Activated CD4-positive, alpha-beta T cell treated with anti-CD3 and anti-CD28 coated beads, Interleukin-2, amount 50 U/mL, for 24 hours (primary cell): ENCODE measurements around the gene PRR36.
"Not testable (repeated sequence)": the region's sequence is repeated elsewhere in the genome, so short reads cannot be mapped to it uniquely, and the experiment has no call there.

Experiments
- DNase-seq, 2 donors: peaks; one replicate each; pipeline ENCODE4 v3.0.0-alpha.2; 2020; ENCODE audit warnings: low read depth in 1 of 2, low spot score in 1 of 2

Gene PRR36

GRCh38 chr19:7899751-7900378 lies 25.7 kb upstream of the PRR36 start:
- DNase-seq: no peak

DNA sequence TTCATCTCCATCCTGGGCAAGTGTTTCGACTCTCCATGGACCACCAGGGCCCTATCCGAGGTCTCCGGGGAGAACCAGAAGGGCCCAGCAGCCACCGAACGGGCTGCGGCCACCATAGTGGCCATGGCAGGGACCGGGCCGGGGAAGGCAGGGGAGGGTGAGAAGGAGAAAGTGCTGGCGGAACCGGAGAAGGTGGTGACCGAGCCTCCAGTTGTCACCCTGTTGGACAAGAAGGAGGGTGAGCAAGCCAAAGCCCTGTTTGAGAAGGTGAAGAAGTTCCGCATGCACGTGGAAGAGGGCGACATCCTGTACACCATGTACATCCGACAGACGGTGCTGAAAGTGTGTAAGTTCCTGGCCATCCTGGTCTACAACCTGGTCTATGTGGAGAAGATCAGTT lies 24.8 kb upstream of the PRR36 start:
- DNase-seq: no peak

GRCh38 chr19:7897292-7897691 lies 23.1 kb upstream of the PRR36 start:
- DNase-seq: no peak

DNA sequence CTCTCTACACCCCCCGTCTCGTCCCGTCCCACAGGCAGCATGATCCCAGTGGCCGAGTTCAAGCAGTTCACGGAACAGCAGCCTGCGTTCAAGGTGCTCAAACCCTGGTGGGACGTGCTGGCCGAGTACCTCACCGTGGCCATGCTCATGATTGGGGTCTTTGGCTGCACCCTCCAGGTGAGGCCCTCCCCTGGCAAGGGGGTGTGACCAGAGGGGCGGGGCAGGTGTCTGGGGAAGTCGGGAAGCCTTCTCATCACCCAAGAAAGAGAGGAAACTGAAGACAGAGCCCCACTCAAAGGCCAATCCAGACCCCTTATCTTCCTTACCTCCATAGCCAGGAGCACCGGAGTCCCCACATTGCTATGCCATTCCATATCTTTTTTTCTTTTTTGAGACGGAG lies 21.4 kb upstream of the PRR36 start:
- DNase-seq: no peak

- no peak for DNase-seq
Observed at GRCh38 chr19:7894612-7895309, 20.6 kb upstream of the PRR36 start.

- not testable (repeated sequence) for DNase-seq
Observed at GRCh38 chr19:7893362-7894101, 19.3 kb upstream of the PRR36 start.

GRCh38 chr19:7888826-7889217 lies 14.6 kb upstream of the PRR36 start:
- no peak for DNase-seq

DNA sequence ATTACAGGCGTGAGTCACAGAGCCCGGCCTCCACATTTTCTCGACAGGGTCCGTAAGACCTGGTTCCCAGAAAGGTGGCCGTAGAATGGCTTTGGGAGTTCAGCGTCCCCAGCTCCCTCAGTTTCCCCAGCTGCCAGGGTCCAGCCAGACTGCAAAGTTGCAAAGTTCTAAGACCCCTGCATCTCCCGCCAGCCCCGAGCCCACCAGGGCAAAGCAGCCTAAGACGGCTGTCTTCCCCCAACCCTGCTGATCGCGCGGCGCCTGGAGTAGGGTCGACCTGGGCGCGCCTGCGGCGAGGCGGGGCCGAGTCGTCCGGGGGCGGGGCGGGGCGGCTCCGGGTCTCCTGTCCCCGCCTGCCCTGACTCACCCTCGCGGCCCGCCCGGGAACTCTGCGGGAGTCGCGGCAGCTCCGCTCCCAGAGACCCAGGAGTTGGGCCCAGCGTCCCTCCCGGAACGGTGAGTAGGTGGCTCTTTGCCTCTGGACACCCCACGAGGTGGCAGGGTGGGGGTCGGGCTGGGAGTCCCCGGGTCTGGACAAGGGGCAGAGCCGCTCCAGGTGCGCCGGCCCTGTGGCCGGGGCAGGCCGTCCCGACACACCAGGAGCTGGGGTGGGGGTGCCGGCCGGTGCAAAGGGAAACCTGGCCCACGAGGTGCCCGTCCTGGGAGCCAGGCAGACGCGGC lies 14.1 kb upstream of the PRR36 start, which contains the start of gene LRRC8E:
TSS of gene LRRC8E (plus strand) at position 366 of the 681 bp plus-strand sequence. CDS start 7,094 bp downstream, outside the sequence.
- no peak for DNase-seq

DNA sequence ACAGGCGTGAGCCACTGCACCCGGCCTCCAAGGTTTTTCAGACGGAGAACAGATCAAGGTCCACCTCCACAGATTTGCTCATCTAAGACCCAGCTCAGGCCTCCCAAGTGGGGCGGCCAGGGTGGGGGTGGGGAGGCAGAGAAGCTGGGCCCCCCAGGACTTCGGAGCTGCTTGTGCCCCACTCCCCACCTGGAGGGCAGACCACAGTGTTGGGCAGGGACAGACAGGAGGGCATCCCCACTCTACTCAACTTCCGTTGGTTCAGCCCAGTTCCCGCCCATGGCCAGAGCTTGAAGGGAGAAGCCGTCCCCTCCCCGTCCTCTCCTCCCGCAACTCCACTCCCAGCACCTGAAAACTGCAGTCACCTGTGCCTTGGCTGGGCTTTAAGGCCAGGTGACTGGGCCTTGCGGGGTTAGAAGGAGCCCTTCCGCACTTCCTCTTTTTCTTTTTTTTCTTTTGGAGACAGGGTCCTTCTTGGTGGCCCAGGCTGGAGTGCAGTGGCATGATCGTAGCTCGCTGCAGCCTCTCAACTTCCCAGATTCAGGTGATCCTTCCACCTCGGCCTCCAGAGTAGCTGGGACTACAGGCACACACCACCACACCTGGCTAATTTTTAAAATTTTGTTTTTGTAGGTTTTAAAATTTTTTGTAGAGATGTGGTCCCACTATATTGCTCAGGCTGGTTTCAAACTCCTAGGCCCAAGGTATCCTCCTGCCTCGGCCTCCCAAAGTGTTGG lies 13.4 kb upstream of the PRR36 start:
- DNase-seq: no peak

GRCh38 chr19:7885818-7886217 lies 11.6 kb upstream of the PRR36 start:
- no peak for DNase-seq

DNA sequence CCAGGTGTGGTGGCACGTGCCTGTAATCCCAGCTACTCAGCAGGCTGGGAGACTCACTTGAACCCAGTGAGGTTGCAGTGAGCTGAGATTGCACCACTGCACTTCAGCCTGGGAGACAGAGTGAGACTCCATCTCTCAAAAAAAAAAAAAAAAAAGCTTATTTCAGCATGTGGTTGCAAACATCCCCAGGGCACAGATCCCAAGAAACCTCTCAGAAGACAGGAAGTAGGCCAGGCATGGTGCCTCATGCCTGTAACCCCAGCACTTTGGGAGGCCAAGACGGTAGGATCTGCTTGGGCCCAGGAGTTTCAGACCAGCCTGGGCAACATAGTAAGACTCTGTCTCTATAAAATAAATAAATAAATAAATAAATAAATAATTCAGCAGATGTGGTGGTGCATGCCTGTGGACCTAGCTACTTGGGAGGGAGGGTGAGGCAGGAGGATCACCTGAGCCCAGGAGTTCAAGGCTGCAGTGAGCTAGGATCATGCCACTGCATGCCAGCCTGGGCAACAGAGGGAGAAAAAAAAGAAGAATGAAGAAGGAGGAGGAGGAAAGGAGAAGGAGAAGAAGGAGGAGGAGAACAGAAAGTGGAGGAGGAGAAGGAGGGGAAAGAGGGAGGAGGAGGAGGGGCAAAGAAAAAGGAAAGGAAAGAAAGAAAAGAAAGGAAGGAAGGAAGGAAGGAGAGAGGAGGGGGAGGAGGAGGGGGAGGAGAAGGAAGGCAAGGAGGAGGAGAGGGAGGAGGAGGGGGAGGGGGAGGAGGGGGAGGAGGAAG lies 9.8 kb upstream of the PRR36 start:
- DNase-seq: no peak

DNA sequence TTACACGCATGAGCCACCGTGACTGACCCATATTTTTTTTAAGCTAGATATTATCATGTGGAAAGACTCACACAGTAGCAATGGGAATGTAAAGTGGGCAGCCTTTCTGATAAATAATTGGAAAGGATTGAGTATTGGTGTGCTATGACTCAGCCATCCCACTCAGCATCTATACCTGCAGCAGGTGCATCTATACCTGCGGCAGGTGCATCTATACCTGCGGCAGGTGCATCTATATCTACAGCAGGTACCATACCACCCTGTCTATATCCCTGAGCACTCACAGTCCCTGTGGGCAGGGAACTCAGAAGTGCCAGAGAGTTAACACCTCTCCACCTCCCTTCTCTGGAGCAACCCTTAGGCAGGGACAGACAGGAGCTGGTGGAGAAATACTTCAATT lies 8.9 kb upstream of the PRR36 start:
- no peak for DNase-seq

DNA sequence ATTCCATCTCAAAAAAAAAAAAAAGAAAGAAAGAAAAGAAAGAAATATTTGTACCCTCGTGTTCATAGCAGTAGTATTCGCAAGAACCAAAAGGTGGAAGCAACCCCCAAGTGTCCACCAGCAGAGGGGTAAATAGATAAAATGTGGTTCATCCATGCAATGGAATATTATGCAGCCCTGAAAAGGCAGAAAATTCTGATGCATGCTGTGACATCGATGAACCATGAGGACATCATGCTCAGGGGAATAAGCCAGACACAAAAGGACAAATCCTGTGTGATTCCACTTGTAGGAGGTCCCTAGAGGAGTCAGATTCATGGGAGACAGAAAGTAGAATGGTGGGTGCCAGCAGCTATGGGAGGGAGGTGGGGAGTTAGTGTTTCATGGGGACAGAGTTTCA lies 7.7 kb upstream of the PRR36 start:
- DNase-seq: no peak

DNA sequence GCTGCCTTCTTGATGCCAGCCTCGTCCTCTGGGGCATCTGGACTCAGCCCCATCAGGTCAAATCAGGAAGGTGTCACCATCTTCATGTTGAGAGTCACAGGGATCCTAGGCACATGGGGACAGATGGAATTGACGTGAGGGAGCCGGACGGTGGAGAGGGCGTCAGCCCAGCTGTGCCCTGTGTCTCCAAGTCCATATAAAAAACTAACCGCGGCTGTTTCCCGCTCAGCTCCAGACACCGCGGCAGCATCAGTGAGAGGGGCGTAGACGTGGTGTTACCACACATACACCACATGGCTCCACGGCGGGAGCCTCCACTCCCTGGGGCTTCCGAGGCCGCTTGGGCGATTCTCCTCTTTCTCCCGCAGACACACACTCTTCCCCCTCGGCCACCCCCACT lies 5.6 kb upstream of the PRR36 start:
- no peak for DNase-seq

DNA sequence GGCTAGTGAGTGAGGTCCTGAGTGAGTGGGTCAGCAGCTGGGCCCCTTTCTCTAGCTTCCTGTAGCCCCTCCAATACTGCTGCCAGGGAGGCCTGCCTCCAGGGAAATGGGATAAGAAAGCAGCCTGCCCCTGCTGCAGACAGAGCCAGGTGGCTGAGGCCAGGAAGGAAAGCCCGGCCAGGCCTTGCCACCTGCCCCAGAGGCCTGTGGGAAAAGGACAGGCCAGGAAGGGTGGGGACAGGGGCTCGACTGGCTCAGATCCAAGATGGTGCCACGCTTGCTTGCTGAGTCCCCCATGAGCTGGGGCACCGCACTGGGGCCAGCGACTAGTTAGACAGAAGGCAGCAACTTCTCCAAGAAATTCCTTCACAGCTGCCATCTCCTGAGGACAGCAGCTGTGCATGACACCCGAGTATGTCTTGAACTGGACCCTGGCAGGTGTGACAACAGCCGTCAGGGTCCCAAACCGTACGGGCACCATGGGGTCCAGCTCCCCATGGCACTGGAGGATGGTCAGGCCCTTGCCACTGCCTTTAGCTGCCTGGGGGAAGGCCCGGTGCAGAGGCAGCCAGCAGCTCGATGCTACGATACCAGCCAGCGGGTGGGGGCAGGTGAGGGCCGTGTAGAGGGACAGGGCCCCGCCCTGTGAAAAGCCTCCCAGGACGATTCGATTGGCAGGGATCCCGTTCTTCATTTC lies 5.1 kb upstream of the PRR36 start:
- DNase-seq: no peak

DNA sequence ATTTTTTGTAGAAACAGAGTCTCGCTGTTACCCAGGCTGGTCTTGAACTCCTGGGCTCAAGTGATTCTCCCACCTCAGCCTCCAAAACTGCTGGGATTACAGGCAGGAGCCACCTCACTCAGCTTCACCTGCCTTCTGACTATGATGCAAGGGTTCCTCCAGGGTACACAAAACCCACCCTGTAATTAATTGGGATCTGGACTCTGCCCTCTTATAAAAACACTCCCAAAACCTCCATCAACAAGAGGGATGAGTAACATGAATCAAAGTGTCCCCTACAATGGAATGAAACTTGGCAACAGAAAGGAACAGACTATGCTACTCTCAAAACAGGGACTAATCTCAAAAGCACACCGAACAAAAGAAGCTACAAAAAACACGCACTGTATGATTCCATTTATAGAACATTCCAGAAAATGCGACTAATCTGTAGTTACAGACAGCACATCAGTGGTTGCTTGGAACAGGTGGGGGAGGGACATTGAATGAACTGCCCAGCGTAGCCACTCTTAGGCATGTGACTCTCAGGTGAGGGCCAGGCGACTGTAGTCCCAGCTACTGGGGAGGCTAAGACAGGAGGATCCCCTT lies 3.2 kb upstream of the PRR36 start:
- no peak for DNase-seq

GRCh38 chr19:7874897-7875273 lies 695 bp upstream of the PRR36 start:
- no peak for DNase-seq

DNA sequence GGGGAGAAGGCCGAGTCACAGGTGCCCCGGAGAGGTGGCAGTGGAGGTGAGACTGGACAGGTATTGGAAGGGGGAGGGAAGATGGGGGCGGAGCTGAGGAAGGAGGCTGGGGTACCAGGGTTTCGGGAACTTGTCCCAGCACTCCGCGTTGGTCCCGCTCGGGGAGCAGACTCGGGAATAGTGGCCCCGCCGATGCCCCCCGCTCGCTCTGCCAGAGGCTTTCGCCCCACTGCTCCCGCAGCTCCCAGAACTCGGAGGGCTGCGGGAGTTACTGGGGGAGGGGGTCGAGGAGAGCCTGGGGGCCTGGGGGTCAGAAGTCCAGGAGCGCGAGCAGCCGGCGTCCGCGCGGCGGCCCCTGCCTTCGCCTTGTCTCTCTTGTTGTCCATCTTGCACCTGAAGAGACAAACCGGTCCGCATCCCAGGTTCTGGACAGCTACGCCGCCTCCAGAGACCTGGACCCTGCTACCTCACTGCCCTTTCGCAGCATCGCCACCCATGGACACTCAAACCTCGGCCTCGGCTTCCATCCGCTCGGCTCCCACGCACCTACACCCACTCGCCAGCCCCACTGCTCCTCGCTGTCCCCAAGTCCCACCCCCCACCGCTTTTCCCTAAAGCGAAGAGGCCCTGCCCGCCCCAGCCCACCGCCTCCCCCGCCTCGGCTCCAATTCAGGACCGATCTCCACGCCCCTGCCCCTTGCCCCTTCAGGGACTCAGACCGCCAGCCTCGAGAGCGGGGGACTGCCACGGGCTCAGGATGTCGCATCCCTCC lies 700 bp downstream of the PRR36 start:
- no peak for DNase-seq
